A549 (cell line): Measurements from ENCODE around the gene CLCA4. TPM values are rescaled to one million over a fixed set of nuclear protein-coding genes. Genes with fewer than 3 reads are reported as not detected.

ENCODE experiments used
- polyA plus RNA-seq, 4 experiments: library from polyadenylated mRNA; depleted of rRNA in 3 of 4; stranded (reverse); fragments of >200 nt; fragmentation: RNase III in 1 of 4; extraction: RNeasy Plus Mini Kit Qiagen cat#74134 plus additional on column Dnase treatment in 1 of 4; gene quantifications; 2 replicates in 3 of 4; 3 replicates in 1 of 4; pipeline ENCODE4 v1.2.3, GENCODE V29; 2011 to 2017

The CLCA4 gene
- polyA plus RNA-seq, 2 of the 4 experiments (the other 2 are of a cell fraction) = not detected

Other genes with a start within 250 kb of the CLCA4 start
- 7.8 and 17.7 TPM in 2 replicates for gene ODF2L, start 150.8 kb upstream of the CLCA4 start, polyA plus RNA-seq (2011; rRNA removed)
- gene ODF2L, start 150.8 kb upstream of the CLCA4 start, polyA plus RNA-seq (2017; fragmentation: RNase III; extraction: RNeasy Plus Mini Kit Qiagen cat#74134 plus additional on column Dnase treatment) = 10.0 to 10.7 TPM (median 10.7 TPM) in 3 replicates
- gene CLCA2, start 122.9 kb upstream of the CLCA4 start, polyA plus RNA-seq (2011; rRNA removed) = 0.01 and 0.05 TPM in 2 replicates
- gene CLCA2, start 122.9 kb upstream of the CLCA4 start, polyA plus RNA-seq (2017; fragmentation: RNase III; extraction: RNeasy Plus Mini Kit Qiagen cat#74134 plus additional on column Dnase treatment) = 0.01 to 0.03 TPM in 2 of 3 replicates, not detected in the other
- gene CLCA1, start 78.2 kb upstream of the CLCA4 start, polyA plus RNA-seq (2011; rRNA removed) = not detected in 2 replicates
- gene CLCA1, start 78.2 kb upstream of the CLCA4 start, polyA plus RNA-seq (2017; fragmentation: RNase III; extraction: RNeasy Plus Mini Kit Qiagen cat#74134 plus additional on column Dnase treatment) = not detected in 3 replicates
- gene SH3GLB1, start 157.5 kb downstream of the CLCA4 start, polyA plus RNA-seq (2011; rRNA removed) = 30.2 and 33.9 TPM in 2 replicates
- gene SH3GLB1, start 157.5 kb downstream of the CLCA4 start, polyA plus RNA-seq (2017; fragmentation: RNase III; extraction: RNeasy Plus Mini Kit Qiagen cat#74134 plus additional on column Dnase treatment) = 22.2 to 26.9 TPM (median 26.3 TPM) in 3 replicates